Measurements from ENCODE around the gene MTX1.
"Not testable (repeated sequence)": the region's sequence is repeated elsewhere in the genome, so short reads cannot be mapped to it uniquely, and the experiment has no call there.

DNA sequence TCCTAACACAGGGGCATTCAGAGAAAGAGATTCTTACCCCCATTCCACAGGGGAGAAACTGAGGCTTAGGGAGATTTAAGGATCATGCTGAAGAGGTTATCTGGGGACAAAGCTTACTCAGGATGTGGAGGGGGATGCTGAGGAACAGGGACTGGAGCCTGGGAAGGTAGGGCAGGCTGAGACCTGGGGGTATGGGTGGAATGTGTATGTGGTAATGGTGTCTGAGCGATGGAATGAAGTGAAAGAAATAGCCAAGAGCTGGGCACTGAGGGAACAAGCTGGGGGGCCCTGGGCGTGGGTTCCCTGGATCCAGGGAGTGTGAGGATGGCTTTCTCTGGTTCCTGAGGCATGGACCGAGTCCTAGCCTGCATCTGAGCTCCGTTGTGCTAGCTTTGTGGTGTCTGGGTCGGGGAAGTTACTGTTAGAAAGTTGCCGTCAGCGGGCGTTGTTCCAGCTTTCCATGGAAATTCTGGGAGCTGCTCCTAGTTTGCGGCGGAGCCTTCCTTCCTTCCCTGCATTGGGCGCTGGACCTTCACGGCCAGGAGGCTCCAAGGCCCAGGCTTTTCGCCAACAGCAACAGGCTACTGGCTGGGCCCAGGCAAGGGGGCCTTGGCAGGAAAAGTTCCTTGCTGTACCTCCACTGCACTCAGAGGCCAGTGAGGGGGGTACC is 3.0 kb downstream of the MTX1 start:
- not testable (repeated sequence) for TF ChIP-seq SRF (IDR thresholded peaks at IDR 0.05; ENCODE audit: low read depth); ZNF274 (IDR thresholded peaks at IDR 0.05; ENCODE audit: low read depth, low read length)
- TF ChIP-seq, protein P1, sequence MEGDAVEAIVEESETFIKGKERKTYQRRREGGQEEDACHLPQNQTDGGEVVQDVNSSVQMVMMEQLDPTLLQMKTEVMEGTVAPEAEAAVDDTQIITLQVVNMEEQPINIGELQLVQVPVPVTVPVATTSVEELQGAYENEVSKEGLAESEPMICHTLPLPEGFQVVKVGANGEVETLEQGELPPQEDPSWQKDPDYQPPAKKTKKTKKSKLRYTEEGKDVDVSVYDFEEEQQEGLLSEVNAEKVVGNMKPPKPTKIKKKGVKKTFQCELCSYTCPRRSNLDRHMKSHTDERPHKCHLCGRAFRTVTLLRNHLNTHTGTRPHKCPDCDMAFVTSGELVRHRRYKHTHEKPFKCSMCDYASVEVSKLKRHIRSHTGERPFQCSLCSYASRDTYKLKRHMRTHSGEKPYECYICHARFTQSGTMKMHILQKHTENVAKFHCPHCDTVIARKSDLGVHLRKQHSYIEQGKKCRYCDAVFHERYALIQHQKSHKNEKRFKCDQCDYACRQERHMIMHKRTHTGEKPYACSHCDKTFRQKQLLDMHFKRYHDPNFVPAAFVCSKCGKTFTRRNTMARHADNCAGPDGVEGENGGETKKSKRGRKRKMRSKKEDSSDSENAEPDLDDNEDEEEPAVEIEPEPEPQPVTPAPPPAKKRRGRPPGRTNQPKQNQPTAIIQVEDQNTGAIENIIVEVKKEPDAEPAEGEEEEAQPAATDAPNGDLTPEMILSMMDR (IDR thresholded peaks at IDR 0.05 in 2 of 3, conservative IDR thresholded peaks at IDR 0.05 in 1 of 3; ENCODE audit: borderline replicate concordance in 1 of 3, insufficient read depth in 1 of 3, low read depth in 2 of 3, low read length in 2 of 3) = not testable (repeated sequence)
- TF ChIP-seq, protein P2, sequence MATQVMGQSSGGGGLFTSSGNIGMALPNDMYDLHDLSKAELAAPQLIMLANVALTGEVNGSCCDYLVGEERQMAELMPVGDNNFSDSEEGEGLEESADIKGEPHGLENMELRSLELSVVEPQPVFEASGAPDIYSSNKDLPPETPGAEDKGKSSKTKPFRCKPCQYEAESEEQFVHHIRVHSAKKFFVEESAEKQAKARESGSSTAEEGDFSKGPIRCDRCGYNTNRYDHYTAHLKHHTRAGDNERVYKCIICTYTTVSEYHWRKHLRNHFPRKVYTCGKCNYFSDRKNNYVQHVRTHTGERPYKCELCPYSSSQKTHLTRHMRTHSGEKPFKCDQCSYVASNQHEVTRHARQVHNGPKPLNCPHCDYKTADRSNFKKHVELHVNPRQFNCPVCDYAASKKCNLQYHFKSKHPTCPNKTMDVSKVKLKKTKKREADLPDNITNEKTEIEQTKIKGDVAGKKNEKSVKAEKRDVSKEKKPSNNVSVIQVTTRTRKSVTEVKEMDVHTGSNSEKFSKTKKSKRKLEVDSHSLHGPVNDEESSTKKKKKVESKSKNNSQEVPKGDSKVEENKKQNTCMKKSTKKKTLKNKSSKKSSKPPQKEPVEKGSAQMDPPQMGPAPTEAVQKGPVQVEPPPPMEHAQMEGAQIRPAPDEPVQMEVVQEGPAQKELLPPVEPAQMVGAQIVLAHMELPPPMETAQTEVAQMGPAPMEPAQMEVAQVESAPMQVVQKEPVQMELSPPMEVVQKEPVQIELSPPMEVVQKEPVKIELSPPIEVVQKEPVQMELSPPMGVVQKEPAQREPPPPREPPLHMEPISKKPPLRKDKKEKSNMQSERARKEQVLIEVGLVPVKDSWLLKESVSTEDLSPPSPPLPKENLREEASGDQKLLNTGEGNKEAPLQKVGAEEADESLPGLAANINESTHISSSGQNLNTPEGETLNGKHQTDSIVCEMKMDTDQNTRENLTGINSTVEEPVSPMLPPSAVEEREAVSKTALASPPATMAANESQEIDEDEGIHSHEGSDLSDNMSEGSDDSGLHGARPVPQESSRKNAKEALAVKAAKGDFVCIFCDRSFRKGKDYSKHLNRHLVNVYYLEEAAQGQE (IDR thresholded peaks at IDR 0.05; ENCODE audit: low read depth) = not testable (repeated sequence)
